HEK293T (cell line): ENCODE data around the gene FEV.

Source experiments
- CTCF ChIA-PET: fragments of 350-600 bp; formaldehyde crosslinking; extraction: SDS; loops from one replicate; lab custom pipeline; 2021; ENCODE audit warnings: antibody characterized with exemption, inconsistent platforms; lab: Yijun Ruan, JAX
- POLR2A ChIA-PET: fragments of 350-600 bp; formaldehyde crosslinking; extraction: SDS; loops from one replicate; lab custom pipeline; 2020; ENCODE audit warnings: antibody characterized with exemption, inconsistent platforms; lab: Yijun Ruan, JAX
- DNase-seq: peaks from one replicate; pipeline ENCODE4 v3.0.0; 2012; ENCODE audit warnings: mixed read lengths; ENCODE audit errors: extremely low spot score
- ARNT ChIP-seq: fragments of 450-650 bp; IDR thresholded peaks from 2 replicates; pipeline ENCODE4 v1.6.1; 2017; ENCODE audit warnings: mild to moderate bottlenecking
- BHLHE40 ChIP-seq: fragments of 450-650 bp; IDR thresholded peaks from 2 replicates; pipeline ENCODE4 v1.6.1; 2016; ENCODE audit warnings: mild to moderate bottlenecking, moderate library complexity, borderline replicate concordance
- CTBP1 ChIP-seq: fragments of 450-650 bp; IDR thresholded peaks from 2 replicates; pipeline ENCODE4 v1.6.1; 2016; ENCODE audit warnings: borderline replicate concordance
- ELF4 ChIP-seq: fragments of 450-650 bp; IDR thresholded peaks from 2 replicates; pipeline ENCODE4 v1.6.1; 2017; ENCODE audit warnings: antibody characterized with exemption
- FOXA1 ChIP-seq: fragments of 450-650 bp; IDR thresholded peaks from 2 replicates; pipeline ENCODE4 v1.6.1; 2016; ENCODE audit warnings: mild to moderate bottlenecking
- FOXK2 ChIP-seq: fragments of 450-650 bp; IDR thresholded peaks from 2 replicates; pipeline ENCODE4 v1.6.1; 2016; ENCODE audit warnings: mild to moderate bottlenecking
- FOXM1 ChIP-seq: fragments of 450-650 bp; IDR thresholded peaks from 2 replicates; pipeline ENCODE4 v1.6.1; 2017; ENCODE audit warnings: mild to moderate bottlenecking, borderline replicate concordance
- HDGF ChIP-seq: fragments of 450-650 bp; IDR thresholded peaks from 2 replicates; pipeline ENCODE4 v1.6.1; 2017; ENCODE audit warnings: antibody characterized with exemption, borderline replicate concordance
- L3MBTL2 ChIP-seq: fragments of 450-650 bp; conservative IDR thresholded peaks from 2 replicates; pipeline ENCODE4 v1.6.1; 2016; ENCODE audit warnings: mild to moderate bottlenecking
- LEF1 ChIP-seq: fragments of 450-650 bp; IDR thresholded peaks from 2 replicates; pipeline ENCODE4 v1.6.1; 2017; ENCODE audit warnings: mild to moderate bottlenecking, borderline replicate concordance
- NFRKB ChIP-seq: fragments of 450-650 bp; IDR thresholded peaks from 2 replicates; pipeline ENCODE4 v1.6.1; 2016; ENCODE audit warnings: mild to moderate bottlenecking, moderate library complexity
- PKNOX1 ChIP-seq: fragments of 450-650 bp; IDR thresholded peaks from 2 replicates; pipeline ENCODE4 v1.6.1; 2016
- SP1 ChIP-seq: fragments of 450-650 bp; IDR thresholded peaks from 2 replicates; pipeline ENCODE4 v1.6.1; 2017
- SUZ12 ChIP-seq: fragments of 450-650 bp; IDR thresholded peaks from 2 replicates; pipeline ENCODE4 v1.6.1; 2016; ENCODE audit warnings: mild to moderate bottlenecking
- TARDBP ChIP-seq: fragments of 450-650 bp; IDR thresholded peaks from 2 replicates; pipeline ENCODE4 v1.6.1; 2016
- ZNF384 ChIP-seq: fragments of 450-650 bp; IDR thresholded peaks from 2 replicates; pipeline ENCODE4 v1.6.1; 2016

Gene FEV

GRCh38 chr2:219025637-219026585 lies 40.9 kb upstream of the FEV start:
- DNase-seq, result no peak
- ChIA-PET CTCF (interaction anchor here (0.6 to 1.4 kb wide), 5 partner anchors 24 to 134 kb away, joined by 3 read pairs; no protein-coding TSS in a partner anchor), POLR2A (no interaction called here)
- TF ChIP-seq FOXA1 (no peak), ELF4 (no peak), L3MBTL2 (no peak), FOXM1 (no peak), BHLHE40 (no peak), TARDBP (no peak), ZNF384 (no peak), CTBP1 (no peak)

- ChIA-PET CTCF (interaction anchor here (0.9 kb wide), 1 partner anchor 22 kb away, joined by 3 read pairs; no protein-coding TSS in a partner anchor), POLR2A (no interaction called here)
- TF ChIP-seq ELF4 (no peak), SUZ12 (no peak), ARNT (no peak), ZNF384 (no peak), FOXM1 (no peak)
- DNase-seq, result no peak
These were observed 39.1 kb upstream of the FEV start for GRCh38 chr2:219024059-219024458.

DNA sequence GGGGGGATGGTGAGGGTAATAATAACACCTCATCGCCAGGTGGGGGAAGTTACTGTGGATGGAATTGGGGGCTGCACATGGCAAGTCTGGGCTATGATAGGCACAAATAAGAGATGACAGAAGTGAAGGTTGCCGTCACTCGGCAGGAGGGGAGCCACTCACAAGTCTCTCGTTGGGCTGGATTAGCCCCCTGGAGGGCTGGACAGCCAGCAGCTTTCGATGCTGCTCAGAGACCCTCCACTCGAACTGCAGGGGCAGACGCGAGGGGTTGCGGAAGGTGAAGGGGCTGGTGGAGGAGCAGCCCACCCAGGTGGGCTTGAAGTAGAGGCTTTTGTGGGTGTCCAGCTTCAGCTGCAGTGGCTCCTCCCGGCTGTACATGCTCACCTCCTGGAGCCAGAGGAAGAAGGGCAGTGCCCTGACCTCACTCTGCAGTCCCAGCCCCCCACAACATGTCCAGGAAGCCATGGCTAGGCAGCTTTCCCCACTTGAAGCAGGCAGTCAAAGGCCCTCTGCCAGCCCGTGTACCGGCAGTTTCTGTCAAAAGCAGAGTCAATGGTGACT lies 38.1 kb upstream of the FEV start:
- no peak for DNase-seq
- no peak for TF ChIP-seq FOXA1
- no peak for TF ChIP-seq FOXK2
- TF ChIP-seq SP1, result no peak
- no peak for TF ChIP-seq L3MBTL2
- no peak for TF ChIP-seq CTBP1
- no peak for TF ChIP-seq NFRKB
- no peak for TF ChIP-seq FOXM1
- no peak for TF ChIP-seq LEF1
- TF ChIP-seq ZNF384, result no peak
- TF ChIP-seq HDGF, result no peak
- no peak for TF ChIP-seq ELF4
- no peak for TF ChIP-seq ARNT
- no peak for TF ChIP-seq BHLHE40
- TF ChIP-seq TARDBP, result no peak
- TF ChIP-seq PKNOX1, result no peak
- POLR2A ChIA-PET, result no interaction called here
- CTCF ChIA-PET, result no interaction called here

- TF ChIP-seq SUZ12, result no peak
- no peak for TF ChIP-seq BHLHE40
- no peak for TF ChIP-seq FOXA1
- no peak for TF ChIP-seq SP1
- no peak for TF ChIP-seq ZNF384
- TF ChIP-seq ELF4, result no peak
- TF ChIP-seq PKNOX1, result no peak
- POLR2A ChIA-PET, result no interaction called here
- CTCF ChIA-PET, result no interaction called here
- DNase-seq, result no peak
These were observed 37.6 kb upstream of the FEV start for GRCh38 chr2:219022616-219023015.

DNA sequence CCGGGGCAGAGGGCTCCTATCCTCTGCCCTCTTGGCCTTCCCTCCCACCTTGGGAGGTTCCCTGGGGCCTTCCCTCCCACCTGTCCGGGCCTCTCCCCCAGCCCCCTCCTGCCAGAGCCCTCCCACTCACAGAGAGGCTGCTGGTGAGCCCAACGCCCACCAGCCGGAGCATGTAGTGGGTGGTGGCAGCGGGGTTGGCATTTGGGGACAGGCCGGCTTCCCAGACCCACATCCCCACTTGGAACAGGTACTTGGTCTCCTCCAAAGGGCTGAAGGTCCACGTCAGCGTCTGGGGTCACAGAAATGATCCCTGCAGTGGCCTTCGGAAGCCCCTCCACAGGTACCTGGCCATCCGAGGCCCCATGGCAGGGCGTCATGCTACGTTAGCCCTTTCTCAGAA lies 37.1 kb upstream of the FEV start:
- ChIA-PET CTCF (interaction anchor here (2.0 kb wide), 1 partner anchor 8 kb away, joined by 10 read pairs; no protein-coding TSS in a partner anchor), POLR2A (no interaction called here)
- TF ChIP-seq ELF4, result no peak
- TF ChIP-seq SP1, result no peak
- no peak for TF ChIP-seq ZNF384
- TF ChIP-seq SUZ12, result no peak
- TF ChIP-seq PKNOX1, result no peak
- TF ChIP-seq BHLHE40, result no peak
- DNase-seq, result no peak

- TF ChIP-seq ZNF384, result no peak
- no peak for TF ChIP-seq NFRKB
- no peak for TF ChIP-seq FOXM1
- no peak for TF ChIP-seq ELF4
- TF ChIP-seq FOXA1, result no peak
- TF ChIP-seq PKNOX1, result no peak
- TF ChIP-seq LEF1, result no peak
- TF ChIP-seq SP1, result no peak
- no peak for TF ChIP-seq HDGF
- TF ChIP-seq BHLHE40, result no peak
- TF ChIP-seq CTBP1, result no peak
- TF ChIP-seq ARNT, result no peak
- no peak for TF ChIP-seq FOXK2
- TF ChIP-seq L3MBTL2, result no peak
- no peak for TF ChIP-seq TARDBP
- TF ChIP-seq SUZ12, result no peak
- no peak for DNase-seq
- ChIA-PET POLR2A (no interaction called here), CTCF (interaction anchor here (2.0 kb wide), 1 partner anchor 8 kb away, joined by 10 read pairs; no protein-coding TSS in a partner anchor)
These were observed 36.6 kb upstream of the FEV start for GRCh38 chr2:219021591-219021990.
